D721Med (cell line): ENCODE measurements around the gene TKTL1.

Source experiments
- DNase-seq: peaks from one replicate; pipeline ENCODE4 v3.0.0; 2011; ENCODE audit warnings: low spot score; ENCODE audit not compliant: insufficient read length
- FAIRE-seq: peaks from 2 replicates; lab custom pipeline; 2011; peaks lifted over from hg19 to GRCh38; lab: Jason Lieb, UNC
- TF ChIP-seq, protein P1 (sequence below): IDR thresholded peaks from 2 replicates; pipeline ENCODE4 v1.5.1; 2012; ENCODE audit warnings: mild to moderate bottlenecking, control low read depth; ENCODE audit not compliant: insufficient read depth; ENCODE audit errors: missing control alignments

TKTL1 gene

GRCh38 chrX:154325541-154325940 lies 29.9 kb downstream of the TKTL1 start:
- TF ChIP-seq, protein P1, sequence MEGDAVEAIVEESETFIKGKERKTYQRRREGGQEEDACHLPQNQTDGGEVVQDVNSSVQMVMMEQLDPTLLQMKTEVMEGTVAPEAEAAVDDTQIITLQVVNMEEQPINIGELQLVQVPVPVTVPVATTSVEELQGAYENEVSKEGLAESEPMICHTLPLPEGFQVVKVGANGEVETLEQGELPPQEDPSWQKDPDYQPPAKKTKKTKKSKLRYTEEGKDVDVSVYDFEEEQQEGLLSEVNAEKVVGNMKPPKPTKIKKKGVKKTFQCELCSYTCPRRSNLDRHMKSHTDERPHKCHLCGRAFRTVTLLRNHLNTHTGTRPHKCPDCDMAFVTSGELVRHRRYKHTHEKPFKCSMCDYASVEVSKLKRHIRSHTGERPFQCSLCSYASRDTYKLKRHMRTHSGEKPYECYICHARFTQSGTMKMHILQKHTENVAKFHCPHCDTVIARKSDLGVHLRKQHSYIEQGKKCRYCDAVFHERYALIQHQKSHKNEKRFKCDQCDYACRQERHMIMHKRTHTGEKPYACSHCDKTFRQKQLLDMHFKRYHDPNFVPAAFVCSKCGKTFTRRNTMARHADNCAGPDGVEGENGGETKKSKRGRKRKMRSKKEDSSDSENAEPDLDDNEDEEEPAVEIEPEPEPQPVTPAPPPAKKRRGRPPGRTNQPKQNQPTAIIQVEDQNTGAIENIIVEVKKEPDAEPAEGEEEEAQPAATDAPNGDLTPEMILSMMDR: no peak
- DNase-seq (no peak), FAIRE-seq (no peak)

- FAIRE-seq (no peak), DNase-seq (no peak)
- TF ChIP-seq, protein P1: no peak
Measured at GRCh38 chrX:154327038-154327820, 31.6 kb downstream of the TKTL1 start.

DNA sequence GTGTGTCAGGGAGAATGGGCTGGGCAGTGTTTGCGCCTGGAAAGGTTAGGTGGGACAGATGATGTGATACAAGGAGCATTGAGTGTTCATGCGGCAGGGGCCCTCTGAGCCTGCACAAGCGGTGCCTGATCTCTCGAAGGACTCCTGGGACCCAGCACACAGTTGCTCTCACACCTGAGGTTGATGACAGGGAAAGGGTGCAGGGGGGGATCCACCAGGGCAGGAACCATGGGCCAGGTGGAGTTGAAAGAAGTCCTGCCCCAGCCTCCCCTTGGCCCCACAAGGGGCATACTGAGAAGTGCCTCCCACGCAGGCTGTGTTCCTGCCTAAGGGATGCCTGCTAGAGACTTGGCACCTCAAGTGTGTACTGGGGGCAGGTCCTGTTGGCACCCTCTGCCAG lies 33.1 kb downstream of the TKTL1 start:
- TF ChIP-seq, protein P1: no peak
- FAIRE-seq (no peak), DNase-seq (no peak)

- TF ChIP-seq, protein P1: no peak
- no peak for DNase-seq
- no peak for FAIRE-seq
Measured at GRCh38 chrX:154329294-154329693, 33.7 kb downstream of the TKTL1 start.

DNA sequence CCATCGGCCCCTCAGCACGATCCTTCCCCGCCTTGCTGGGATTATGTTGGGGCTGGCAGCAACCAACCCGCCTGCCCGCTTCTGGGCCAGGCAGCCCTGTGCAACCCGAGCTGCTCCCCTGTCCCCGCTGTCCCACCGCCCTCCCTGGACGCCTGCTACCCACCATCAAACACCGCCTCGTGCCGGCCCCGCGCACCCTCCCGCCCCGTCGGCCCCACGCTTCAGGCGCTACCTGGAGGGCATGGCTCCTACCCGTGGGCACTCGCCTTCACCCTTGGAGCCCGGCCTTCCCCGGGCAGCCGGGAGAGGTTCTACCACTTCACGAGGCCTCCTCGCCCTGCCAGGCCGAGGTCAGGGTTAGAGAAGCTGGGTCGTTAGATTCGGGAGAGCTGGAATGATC lies 37.0 kb downstream of the TKTL1 start:
- FAIRE-seq: no peak
- DNase-seq: no peak
- TF ChIP-seq, protein P1: no peak

DNA sequence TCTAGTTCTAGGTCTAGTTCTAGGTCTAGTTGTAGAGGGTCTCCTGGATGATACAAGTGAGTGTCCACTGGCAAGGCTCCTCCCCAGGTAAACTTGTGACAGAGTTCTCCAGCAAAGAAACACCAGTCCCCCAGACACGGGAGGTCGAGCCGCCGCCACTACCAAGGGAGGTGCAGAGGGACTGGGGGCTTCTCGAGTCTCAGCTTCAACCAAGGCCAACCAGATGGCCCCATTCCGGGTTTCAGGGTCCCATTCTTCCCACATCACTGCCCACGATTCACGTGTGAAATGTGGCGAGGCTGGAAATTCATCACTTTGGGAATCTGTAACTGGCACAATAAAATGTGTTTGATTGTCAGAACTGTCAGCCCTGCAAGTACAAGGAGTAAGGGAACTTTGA lies 37.5 kb downstream of the TKTL1 start:
- FAIRE-seq (no peak), DNase-seq (no peak)
- TF ChIP-seq, protein P1: no peak

- no peak for FAIRE-seq
- TF ChIP-seq, protein P1: no peak
- no peak for DNase-seq
Measured at GRCh38 chrX:154333837-154334271, 38.3 kb downstream of the TKTL1 start.
